ENCODE results near the gene C1orf105.

The C1orf105 gene

DNA sequence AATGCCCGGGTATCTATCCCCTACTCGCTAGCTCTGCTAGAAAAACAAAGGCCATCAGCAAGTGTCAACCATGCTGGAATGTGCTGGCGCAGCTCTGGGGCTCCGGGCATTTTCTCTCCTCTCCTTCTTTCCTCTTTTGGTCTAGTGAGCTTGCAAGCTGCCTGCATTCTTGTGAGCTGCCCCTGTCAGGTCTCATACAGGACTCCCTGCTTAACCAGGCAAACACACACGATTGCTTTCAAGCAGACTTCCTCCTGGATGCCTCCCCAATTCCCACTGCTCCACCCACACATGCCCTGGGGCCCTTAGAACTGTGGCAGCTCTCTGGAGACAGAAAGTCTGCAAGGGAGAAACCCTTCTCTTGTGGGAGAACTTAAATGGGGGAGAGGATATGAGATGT lies 76.7 kb downstream of the C1orf105 start:
- no peak overlapping the region for H3K4me3 ChIP-seq (ENCODE audit: low read depth, low read length)
- no peak for DNase-seq (ENCODE audit: low read depth)
- TF ChIP-seq CTCF (IDR thresholded peaks at IDR 0.05; ENCODE audit: control insufficient read depth, extremely low read depth, insufficient read depth): no peak

- TF ChIP-seq CTCF (IDR thresholded peaks at IDR 0.05; ENCODE audit: control insufficient read depth, extremely low read depth, insufficient read depth): no peak
- H3K4me3 ChIP-seq (ENCODE audit: low read depth, low read length): no peak overlapping the region
- no peak for DNase-seq (ENCODE audit: low read depth)
Measured at GRCh38 chr1:172498857-172499256, 78.4 kb downstream of the C1orf105 start.

- TF ChIP-seq CTCF (IDR thresholded peaks at IDR 0.05; ENCODE audit: control insufficient read depth, extremely low read depth, insufficient read depth): no peak
- DNase-seq (ENCODE audit: low read depth): no peak
- no peak overlapping the region for H3K4me3 ChIP-seq (ENCODE audit: low read depth, low read length)
Measured at GRCh38 chr1:172499636-172500141, 79.2 kb downstream of the C1orf105 start.

DNA sequence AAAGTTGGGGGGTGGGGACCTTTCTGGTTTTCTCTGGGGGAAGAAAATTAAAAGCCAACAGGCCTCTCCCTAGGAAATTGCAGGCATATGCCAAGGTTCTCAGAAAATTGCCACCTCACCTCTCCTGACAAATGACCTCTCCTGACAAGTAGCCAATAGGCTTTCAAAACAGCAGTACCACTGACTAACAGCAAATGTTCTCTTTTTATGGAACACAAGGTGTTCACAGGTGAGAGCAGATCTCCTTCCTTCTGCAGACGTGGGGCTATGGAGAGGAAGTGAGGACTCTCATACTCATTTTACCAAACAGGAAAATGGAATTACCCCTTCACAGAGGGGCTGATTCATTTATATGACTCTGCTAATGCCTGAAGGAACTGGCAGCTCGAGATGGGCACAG lies 79.7 kb downstream of the C1orf105 start:
- no peak for TF ChIP-seq CTCF (IDR thresholded peaks at IDR 0.05; ENCODE audit: control insufficient read depth, extremely low read depth, insufficient read depth)
- no peak overlapping the region for H3K4me3 ChIP-seq (ENCODE audit: low read depth, low read length)
- no peak for DNase-seq (ENCODE audit: low read depth)

DNA sequence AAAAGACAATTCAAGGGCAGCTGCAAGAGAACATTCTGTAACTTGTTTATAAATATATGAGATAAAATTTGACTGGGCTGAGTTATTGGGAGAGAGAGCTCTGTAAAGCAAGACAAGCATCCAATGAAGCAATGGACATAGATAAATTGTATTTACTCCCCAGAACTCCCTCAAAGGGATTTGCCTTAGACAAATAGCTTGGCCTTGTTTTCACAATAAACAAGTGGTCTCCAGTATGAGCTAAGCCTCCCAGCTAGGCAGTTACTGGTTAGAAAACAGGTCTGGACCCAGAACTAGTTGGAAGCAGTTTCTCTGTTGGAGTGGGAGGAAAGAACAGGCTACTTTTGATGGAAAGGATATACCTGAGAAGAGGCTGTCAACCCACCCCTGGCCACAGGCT lies 87.3 kb downstream of the C1orf105 start:
- TF ChIP-seq CTCF (IDR thresholded peaks at IDR 0.05; ENCODE audit: control insufficient read depth, extremely low read depth, insufficient read depth): no peak
- DNase-seq (ENCODE audit: low read depth): no peak
- H3K4me3 ChIP-seq (ENCODE audit: low read depth, low read length): no peak overlapping the region

GRCh38 chr1:172510479-172510878 lies 90.0 kb downstream of the C1orf105 start:
- DNase-seq (ENCODE audit: low read depth): no peak
- H3K4me3 ChIP-seq (ENCODE audit: low read depth, low read length): no peak overlapping the region
- no peak for TF ChIP-seq CTCF (IDR thresholded peaks at IDR 0.05; ENCODE audit: control insufficient read depth, extremely low read depth, insufficient read depth)

DNA sequence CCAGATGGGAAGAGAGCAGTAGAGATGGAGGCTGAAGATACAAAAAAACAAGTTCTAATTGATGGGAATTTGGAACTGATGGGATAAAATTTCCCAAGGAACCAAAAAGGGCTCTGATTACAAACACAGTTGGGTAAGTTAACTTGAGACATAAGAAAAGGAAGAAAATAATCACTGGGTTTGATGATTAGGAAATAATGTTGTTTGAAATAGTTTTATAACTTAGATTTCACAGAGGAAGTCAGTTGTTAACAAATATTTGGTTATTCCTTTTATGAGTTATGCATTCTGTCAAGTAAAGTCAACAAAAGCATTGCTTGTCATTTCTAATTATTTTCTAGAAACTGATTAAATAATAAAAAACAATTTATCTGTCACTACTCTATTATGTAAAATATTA lies 92.1 kb downstream of the C1orf105 start:
- H3K4me3 ChIP-seq (ENCODE audit: low read depth, low read length): no peak overlapping the region
- TF ChIP-seq CTCF (IDR thresholded peaks at IDR 0.05; ENCODE audit: control insufficient read depth, extremely low read depth, insufficient read depth): no peak
- no peak for DNase-seq (ENCODE audit: low read depth)

Data from LNCaP clone FGC (cell line).